HepG2 (cell line): Measurements from ENCODE around the gene EFS. TPM values are rescaled to one million over a fixed set of nuclear protein-coding genes. Genes with fewer than 3 reads are reported as not detected.

Source experiments
- AFF4 ChIP-seq: sonication (generic); formaldehyde crosslinking; IDR thresholded peaks from 2 replicates; pipeline ENCODE4 v1.4.0; 2020; ENCODE audit warnings: missing genetic modification reagents
- HMG20B ChIP-seq: conservative IDR thresholded peaks from 2 replicates; pipeline ENCODE4 v1.6.1; 2016; ENCODE audit warnings: missing genetic modification reagents, missing compliant biosample characterization
- KDM4B ChIP-seq: sonication (generic); formaldehyde crosslinking; IDR thresholded peaks from 2 replicates; pipeline ENCODE4 v1.4.0; 2020; ENCODE audit warnings: missing genetic modification reagents
- ZBTB21 ChIP-seq: sonication (generic); formaldehyde crosslinking; IDR thresholded peaks from 2 replicates; pipeline ENCODE4 v1.4.0; 2020; ENCODE audit warnings: missing genetic modification reagents
- ZHX2 ChIP-seq, 2 experiments: sonication (generic) in 1 of 2; formaldehyde crosslinking in 1 of 2; IDR thresholded peaks; 2 replicates each; pipeline versions ENCODE4 v1.6.1 to v1.9.0; 2014 to 2022; ENCODE audit warnings: antibody characterized with exemption in 1 of 2, borderline replicate concordance in 1 of 2, inconsistent platforms in 1 of 2, low read depth in 1 of 2, missing genetic modification reagents in 1 of 2
- ZNF101 ChIP-seq: sonication (generic); formaldehyde crosslinking; IDR thresholded peaks from 2 replicates; pipeline ENCODE4 v1.4.0; 2020; ENCODE audit warnings: mild to moderate bottlenecking, low read depth, missing genetic modification reagents, borderline replicate concordance
- ZNF883 ChIP-seq: sonication (generic); formaldehyde crosslinking; IDR thresholded peaks from 2 replicates; pipeline ENCODE4 v1.5.1; 2020; ENCODE audit warnings: mild to moderate bottlenecking, missing genetic modification reagents; ENCODE audit errors: not compliant biosample characterization
- polyA plus RNA-seq, 8 experiments: library from polyadenylated mRNA; depleted of rRNA in 3 of 8; stranded (reverse) in 7 of 8; unstranded in 1 of 8; fragments of >200 nt; fragmentation: Illumina TruSeq in 4 of 8; extraction: Trizol in 4 of 8; gene quantifications; 2 replicates each; pipeline versions ENCODE4 v1.2.1 to v1.2.3, GENCODE V29; 2011 to 2016; ENCODE audit warnings: low read depth in 4 of 8, missing spikeins in 1 of 8, mixed read lengths in 1 of 8; ENCODE audit not compliant: insufficient read depth in 1 of 8
- total RNA-seq, 5 experiments: library from RNA; depleted of rRNA; stranded (reverse); fragments of >200 nt; fragmentation: Illumina TruSeq; extraction: Trizol; gene quantifications; 2 replicates each; pipeline ENCODE4 v1.2.3, GENCODE V29; 2016; ENCODE audit warnings: low read depth in 1 of 5
- TF ChIP-seq, protein P1 (sequence below): sonication (generic); formaldehyde crosslinking; IDR thresholded peaks from 2 replicates; pipeline ENCODE4 v1.5.0; 2020; ENCODE audit warnings: missing genetic modification reagents
- TF ChIP-seq, protein P2 (sequence below): sonication (generic); formaldehyde crosslinking; IDR thresholded peaks from 2 replicates; pipeline ENCODE4 v1.4.0; 2020; ENCODE audit warnings: mild to moderate bottlenecking, missing genetic modification reagents

EFS gene
- total and polyA plus RNA-seq, 2 of the 13 experiments (the other 11 are each of a cell fraction or from before 2014, with no cell fraction given), result not detected

- TF ChIP-seq, protein P1, sequence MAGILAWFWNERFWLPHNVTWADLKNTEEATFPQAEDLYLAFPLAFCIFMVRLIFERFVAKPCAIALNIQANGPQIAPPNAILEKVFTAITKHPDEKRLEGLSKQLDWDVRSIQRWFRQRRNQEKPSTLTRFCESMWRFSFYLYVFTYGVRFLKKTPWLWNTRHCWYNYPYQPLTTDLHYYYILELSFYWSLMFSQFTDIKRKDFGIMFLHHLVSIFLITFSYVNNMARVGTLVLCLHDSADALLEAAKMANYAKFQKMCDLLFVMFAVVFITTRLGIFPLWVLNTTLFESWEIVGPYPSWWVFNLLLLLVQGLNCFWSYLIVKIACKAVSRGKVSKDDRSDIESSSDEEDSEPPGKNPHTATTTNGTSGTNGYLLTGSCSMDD, result no peak
- TF ChIP-seq AFF4, result peak; percentile 75
- TF ChIP-seq ZHX2 (IDR thresholded peaks at IDR 0.05; ENCODE audit: low read depth), result peak; percentile 96
- peak; percentile 32; the same call in 1 of the 2 replicates for TF ChIP-seq ZHX2 (CRISPR knock-in tag; IDR thresholded peaks at IDR 0.05; ENCODE audit: borderline replicate concordance)
- TF ChIP-seq KDM4B, result peak; percentile 84
- TF ChIP-seq ZNF101 (CRISPR knock-in tag), result no peak; the same call in 1 of the 2 replicates
- peak; percentile 99 for TF ChIP-seq ZBTB21 (CRISPR knock-in tag)
- TF ChIP-seq, protein P2, sequence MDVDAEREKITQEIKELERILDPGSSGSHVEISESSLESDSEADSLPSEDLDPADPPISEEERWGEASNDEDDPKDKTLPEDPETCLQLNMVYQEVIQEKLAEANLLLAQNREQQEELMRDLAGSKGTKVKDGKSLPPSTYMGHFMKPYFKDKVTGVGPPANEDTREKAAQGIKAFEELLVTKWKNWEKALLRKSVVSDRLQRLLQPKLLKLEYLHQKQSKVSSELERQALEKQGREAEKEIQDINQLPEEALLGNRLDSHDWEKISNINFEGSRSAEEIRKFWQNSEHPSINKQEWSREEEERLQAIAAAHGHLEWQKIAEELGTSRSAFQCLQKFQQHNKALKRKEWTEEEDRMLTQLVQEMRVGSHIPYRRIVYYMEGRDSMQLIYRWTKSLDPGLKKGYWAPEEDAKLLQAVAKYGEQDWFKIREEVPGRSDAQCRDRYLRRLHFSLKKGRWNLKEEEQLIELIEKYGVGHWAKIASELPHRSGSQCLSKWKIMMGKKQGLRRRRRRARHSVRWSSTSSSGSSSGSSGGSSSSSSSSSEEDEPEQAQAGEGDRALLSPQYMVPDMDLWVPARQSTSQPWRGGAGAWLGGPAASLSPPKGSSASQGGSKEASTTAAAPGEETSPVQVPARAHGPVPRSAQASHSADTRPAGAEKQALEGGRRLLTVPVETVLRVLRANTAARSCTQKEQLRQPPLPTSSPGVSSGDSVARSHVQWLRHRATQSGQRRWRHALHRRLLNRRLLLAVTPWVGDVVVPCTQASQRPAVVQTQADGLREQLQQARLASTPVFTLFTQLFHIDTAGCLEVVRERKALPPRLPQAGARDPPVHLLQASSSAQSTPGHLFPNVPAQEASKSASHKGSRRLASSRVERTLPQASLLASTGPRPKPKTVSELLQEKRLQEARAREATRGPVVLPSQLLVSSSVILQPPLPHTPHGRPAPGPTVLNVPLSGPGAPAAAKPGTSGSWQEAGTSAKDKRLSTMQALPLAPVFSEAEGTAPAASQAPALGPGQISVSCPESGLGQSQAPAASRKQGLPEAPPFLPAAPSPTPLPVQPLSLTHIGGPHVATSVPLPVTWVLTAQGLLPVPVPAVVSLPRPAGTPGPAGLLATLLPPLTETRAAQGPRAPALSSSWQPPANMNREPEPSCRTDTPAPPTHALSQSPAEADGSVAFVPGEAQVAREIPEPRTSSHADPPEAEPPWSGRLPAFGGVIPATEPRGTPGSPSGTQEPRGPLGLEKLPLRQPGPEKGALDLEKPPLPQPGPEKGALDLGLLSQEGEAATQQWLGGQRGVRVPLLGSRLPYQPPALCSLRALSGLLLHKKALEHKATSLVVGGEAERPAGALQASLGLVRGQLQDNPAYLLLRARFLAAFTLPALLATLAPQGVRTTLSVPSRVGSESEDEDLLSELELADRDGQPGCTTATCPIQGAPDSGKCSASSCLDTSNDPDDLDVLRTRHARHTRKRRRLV (CRISPR knock-in tag), result peak; percentile 60
- TF ChIP-seq HMG20B (CRISPR knock-in tag), result peak; percentile 45; the same call in 1 of the 2 replicates
- TF ChIP-seq ZNF883 (CRISPR knock-in tag), result peak; percentile 99
Measured at GRCh38 chr14:23320584-23321571, 44.1 kb downstream of the EFS start, which contains the start of gene PABPN1 (continued).
